ENCODE measurements around the gene NDUFAF2.

DNA sequence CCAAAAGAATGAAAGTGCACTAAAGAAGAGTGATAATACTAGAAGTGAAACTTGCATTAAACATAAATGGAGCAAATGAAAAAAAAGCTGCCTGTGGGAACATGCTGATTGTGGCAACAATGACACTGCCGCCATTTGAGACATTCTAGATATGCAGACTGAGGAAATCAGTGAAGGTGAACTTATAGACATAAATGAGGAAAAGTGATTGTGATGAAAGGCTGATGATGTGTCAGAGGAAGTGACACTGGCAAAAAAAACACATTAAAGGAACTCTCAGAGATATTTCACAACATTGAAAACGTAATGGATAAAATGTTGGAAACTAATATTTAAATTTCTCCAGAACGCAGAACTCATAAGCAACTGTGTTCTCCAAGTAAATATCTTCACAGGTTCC lies 1.4 kb upstream of the NDUFAF2 start:
- TF ChIP-seq CTCF (IDR thresholded peaks at IDR 0.05) (no peak), POLR2A (IDR thresholded peaks at IDR 0.05) (no peak)

Measured in body of pancreas (tissue), 4 donors.